Stimulated activated CD4-positive, alpha-beta T cell treated with anti-CD3 and anti-CD28 coated beads, TNF-alpha, amount 100 ng/mL, for 48 hours (primary cell): ENCODE data around the gene FICD.

Source experiments
- DNase-seq, 3 donors: peaks; one replicate each; pipeline ENCODE4 v3.0.0-alpha.2; 2020; ENCODE audit warnings: low read depth in 3 of 3

FICD gene

DNA sequence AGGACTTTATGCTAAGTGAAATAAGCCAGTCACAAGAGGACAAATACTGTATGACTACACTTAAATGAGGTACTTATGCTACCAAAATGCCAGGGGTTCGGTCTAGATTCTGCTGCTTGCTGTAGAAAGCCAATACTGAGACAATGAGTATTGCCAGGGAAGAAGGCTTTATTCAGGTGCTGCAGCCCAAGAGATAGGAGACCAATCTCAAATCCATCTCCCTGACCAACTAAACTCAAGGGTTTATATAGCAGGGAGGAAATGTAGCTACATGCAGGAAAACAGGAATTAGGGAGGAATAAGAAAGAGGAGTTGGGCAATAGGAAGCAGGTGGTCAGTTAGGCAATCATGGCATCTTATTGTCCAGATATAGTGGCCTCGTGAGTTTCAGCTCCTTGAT lies 12.2 kb upstream of the FICD start:
- no peak for DNase-seq

DNA sequence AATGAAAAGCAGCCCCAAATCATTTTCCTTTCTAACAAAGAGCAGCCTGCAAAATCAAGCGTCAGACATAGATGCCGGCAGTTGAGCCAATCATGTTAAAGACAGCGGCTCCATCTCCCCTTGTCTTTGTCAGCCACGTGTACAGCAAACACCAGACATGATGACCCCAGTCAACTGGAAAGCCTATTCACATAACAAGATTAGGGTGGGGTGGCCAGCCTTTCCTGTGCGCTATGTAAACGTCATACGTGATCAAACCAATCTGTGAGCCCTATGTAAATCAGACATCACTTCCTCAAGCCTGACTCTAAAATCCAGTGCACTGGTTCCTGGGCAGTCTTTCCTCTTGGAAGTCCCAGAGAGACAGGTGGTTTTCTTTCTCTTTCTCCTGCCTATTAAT lies 9.9 kb upstream of the FICD start:
- DNase-seq, result no peak

DNA sequence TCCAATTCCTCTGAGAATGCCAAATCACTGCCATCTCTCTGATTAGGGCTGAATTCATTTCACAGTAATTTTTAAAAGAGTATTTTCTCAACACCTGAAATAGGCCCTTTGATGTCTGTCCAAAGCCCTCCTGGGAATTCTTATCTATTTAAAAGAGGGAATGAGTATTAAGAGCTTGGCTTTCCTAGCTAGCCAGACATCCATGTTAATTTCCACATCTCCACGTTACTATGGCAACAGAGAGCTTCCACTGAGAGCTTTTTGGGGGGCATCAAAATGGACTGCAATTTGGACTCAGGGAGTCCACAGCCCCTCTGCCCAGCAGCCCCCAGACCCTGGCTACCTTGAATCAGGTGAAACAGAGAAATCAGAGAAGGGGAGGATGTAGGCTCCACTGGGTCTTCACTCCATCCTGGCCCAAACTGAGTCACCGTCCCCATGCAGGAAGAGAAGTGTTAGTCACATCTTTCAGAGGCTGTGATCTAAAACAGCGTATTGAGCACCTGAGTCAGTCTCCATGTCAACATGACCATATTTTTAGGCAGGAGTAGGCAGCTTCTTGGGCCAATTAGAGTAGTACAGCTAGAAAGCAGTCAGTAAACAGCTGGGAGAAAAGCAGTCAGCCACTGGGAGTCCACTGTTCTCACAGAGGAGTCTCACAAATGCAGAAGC lies 7.0 kb upstream of the FICD start:
- DNase-seq, result peak in 1 of 3 donors; percentile 13

DNA sequence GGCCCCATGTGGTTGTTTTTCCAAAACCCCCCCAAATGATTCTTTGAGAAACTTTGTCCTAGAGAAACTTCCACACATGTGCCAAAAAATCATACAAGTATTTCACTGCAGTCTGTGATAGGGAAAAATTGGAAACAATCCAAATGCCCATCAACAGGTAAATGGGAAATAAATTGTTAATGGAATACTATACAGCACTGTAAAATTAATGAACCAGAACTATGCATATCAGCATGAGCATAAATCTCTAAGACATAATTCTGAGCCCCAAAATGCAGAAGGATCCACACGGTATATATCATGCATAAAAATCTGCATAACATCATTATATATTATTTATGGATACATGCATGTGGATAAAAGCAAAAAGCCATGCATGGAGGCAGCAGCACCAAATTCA lies 5.3 kb upstream of the FICD start:
- no peak for DNase-seq

DNA sequence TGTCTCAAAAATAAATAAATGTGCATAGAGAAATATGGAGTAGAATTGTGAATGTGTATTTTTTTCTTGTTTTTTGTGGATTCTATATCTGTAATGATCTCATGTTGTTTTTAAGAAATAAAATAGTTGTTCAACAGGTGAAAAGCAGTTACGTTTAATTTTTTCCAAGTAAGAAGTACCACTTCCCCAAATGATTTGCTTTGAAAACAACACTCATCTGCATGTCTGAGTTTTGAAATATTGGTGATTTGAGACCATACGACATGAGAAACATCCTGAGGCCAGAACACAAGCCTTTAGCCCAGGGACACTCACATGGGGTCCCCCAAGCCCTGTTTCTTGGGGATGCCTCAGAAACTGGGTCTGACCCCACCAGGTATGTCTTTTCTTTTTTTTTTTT lies 4.2 kb upstream of the FICD start:
- no peak for DNase-seq

DNA sequence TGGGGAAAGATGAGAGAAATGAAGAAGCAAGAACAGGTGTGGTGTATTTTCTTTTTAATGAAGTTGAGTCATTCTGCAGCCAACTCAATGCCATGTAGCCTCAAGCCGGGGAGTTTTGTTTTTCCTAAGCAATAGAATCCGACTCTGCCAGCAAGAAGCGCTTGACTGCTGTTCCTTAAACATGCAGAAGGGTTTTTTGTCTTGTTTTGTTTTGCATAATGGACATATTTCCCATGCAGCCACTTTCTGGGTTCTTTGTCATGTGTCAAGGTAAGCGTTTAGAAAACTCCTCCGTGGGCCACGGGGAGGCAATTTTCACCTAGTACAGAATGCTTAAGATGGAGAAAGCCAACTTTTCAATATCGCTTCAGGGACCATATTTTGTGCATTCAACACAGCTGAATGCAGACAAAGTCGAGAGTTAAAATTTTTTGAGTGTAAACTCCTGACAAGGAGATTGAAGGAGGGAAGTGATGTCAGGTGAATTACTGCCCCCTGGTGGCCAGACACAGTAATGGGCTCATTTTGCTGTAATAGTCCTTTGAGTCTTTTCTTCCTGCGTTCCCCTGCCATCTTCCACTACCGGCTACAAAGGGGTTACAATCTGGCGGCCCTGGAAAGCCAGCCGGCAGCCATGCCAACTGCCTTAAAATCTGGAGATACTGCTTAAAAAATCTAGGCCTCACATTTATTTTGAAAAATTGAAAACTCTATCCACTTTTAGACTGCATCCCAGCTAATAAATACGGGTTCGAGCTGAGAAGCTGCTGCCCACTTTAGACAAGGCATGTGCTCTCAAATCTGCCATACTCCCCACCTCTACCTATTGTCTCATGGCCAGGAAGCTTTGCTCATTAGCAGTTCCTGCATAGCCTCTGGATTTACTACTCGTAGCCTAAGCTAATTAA lies 3.2 kb upstream of the FICD start:
- DNase-seq, result peak; percentile 50 to 66 (median 66)

DNA sequence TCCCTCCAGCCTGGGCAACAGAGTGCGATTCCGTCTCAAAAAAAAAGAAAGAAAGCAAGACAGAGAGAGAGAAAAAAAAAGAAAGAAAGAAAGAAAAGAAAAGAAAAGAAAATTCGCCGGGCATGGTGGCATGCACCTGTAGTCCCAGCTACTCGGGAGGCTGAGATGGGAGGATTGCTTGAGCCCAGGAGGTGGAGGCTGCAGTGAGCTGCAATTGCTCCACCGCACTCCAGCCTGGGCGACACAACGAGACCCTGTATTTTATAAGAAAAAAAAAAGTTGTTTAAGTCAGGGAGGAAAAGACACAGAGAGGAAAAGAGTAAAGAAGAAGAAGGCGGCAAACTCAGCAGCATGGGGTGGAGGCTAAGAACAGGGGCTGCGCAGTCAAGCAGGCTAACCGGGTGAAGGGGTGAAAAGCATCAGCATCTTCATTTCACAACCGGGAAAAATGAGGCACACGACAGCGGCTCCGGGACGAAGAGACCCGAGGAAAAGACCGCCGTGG lies 557 bp upstream of the FICD start:
- DNase-seq, result no peak

DNA sequence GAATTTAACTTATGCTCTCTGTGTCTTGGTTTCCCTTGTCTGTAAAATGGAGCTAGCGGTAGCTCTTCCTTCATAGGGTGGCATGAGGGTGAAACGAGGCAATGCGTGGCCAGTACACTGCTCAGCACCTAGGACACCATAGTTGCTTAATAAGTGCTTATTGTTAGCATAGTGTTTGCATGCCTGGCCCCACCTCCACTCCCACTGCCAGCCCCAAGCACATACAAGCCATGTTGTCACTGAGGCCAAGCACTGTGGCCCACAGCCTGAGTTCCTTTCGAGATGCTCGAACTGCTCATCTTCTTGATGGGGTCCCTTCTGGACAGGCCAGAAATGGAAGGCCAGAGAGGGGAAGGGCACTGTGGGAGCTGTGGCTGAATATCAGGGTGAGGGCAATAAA lies 839 bp downstream of the FICD start:
- no peak for DNase-seq

DNA sequence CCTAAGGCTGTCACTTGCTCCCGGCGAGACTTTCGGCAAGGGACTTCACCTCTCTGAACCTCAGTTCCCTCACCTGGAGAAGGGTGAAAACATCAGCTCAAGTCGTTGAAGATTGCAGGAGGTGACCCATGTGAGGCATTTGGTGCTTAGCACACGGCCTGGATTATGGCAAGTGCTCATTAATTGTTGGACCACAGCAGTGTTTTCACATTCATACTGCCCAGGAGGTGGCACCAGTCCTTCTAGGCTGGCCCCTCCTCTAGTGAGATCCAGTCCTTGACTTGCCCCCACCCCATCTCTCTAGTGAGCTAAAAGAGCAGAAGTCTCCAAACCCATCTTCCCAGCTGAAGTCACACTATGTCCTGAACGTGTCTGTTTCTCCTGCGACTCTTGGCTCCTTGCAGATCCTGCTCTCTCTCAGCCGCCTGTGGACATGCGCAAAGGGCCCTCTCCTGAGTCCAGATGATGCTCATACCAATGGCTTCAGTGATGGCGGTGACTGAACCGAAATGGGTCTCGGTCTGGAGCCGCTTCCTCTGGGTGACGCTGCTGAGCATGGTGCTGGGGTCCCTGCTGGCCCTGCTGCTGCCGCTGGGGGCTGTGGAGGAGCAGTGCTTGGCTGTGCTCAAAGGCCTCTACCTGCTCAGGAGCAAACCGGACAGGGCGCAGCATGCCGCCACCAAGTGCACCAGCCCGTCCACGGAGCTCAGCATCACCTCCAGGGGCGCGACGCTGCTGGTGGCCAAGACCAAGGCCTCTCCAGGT lies 1.6 kb downstream of the FICD start:
- no peak for DNase-seq

DNA sequence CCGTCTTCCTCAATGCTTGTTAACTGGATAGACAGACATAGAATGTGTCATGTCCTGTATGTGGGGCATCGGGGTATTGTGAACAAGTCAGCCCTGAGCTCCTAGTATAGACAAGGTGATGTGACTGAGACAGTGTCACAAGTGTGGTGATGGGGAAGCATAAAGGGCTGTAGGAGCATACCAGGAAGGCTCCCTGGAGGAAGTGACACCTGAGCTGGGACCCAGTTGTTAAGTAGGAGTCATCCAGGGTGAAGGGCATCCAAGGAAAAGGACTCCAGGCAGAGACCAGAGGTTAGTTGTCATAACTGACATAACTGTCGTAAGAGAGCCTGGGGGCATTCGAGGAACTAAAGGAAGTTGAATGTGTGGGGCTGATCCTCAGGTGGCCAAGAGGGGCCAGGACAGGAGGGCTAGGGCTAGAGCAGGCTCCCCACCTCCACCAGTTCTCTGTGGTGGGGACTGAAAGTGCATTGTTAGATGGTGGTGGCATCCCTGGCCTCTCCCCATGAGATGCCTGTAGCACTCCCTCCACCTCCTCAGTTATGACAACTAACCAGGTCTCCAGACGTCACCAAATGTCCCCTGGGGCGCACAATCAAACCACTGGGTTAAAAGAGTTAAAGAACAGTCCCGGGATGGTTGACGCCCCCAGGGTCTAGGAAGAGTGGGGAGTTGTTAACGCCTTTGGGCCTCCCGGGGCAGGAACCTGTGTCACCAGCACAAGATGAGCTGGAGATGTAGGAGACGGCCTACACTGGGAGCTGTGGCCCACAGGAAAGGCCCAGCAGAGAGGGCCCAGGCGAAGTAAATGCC lies 2.4 kb downstream of the FICD start:
- no peak for DNase-seq

DNA sequence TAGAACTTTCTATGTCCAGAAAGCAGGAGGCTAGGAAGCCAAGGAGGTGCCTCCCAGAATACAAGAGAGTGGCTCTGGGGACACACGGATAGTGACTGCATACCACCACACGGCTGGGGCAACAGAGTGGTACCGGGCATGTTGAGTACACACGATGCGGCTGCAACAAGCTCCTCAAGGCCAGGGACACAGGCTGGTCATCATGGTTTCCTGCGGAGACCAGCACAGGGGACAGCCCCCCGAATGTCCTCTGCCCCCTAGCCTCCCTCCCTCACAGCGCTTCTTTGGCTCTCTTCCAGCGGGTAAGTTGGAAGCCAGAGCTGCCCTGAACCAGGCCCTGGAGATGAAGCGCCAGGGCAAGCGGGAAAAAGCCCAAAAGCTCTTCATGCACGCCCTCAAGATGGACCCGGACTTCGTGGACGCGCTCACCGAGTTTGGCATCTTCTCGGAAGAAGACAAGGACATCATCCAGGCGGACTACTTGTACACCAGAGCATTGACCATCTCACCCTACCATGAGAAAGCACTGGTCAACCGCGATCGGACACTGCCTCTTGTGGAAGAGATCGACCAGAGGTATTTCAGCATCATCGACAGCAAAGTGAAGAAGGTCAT lies 3.1 kb downstream of the FICD start:
- DNase-seq, result no peak

DNA sequence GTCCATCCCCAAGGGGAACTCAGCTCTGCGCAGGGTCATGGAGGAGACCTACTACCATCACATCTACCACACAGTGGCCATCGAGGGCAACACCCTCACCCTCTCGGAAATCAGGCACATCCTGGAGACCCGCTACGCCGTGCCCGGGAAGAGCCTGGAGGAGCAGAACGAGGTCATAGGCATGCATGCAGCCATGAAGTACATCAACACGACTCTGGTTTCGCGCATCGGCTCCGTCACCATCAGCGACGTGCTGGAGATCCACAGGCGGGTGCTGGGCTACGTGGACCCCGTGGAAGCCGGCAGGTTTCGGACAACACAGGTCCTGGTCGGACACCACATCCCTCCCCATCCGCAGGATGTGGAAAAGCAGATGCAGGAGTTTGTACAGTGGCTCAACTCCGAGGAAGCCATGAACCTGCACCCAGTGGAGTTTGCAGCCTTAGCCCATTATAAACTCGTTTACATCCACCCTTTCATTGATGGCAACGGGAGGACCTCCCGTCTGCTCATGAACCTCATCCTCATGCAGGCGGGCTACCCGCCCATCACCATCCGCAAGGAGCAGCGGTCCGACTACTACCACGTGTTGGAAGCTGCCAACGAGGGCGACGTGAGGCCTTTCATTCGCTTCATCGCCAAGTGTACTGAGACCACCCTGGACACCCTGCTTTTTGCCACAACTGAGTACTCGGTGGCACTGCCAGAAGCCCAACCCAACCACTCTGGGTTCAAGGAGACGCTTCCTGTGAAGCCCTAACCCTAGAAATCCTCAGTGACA lies 3.8 kb downstream of the FICD start:
- DNase-seq, result no peak

DNA sequence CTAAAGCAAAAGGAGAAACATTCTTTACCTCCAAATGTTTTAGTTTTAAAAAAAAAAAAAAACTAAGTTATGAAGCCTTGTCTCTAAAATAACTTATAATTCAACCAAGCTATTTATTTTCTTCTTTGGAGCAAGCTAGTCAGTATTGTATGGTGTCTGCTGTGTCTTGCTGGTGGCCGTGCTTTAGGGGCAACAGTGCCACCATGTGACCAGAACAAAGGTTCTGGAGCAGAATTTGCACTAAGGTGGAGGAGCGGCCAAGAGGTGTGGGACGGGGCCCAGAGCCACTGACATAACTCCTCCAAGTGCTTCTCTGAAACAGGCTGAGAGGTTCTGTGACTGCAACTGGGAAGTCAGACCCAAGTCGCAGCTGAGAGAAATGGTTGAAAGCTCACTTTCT lies 4.5 kb downstream of the FICD start:
- no peak for DNase-seq

DNA sequence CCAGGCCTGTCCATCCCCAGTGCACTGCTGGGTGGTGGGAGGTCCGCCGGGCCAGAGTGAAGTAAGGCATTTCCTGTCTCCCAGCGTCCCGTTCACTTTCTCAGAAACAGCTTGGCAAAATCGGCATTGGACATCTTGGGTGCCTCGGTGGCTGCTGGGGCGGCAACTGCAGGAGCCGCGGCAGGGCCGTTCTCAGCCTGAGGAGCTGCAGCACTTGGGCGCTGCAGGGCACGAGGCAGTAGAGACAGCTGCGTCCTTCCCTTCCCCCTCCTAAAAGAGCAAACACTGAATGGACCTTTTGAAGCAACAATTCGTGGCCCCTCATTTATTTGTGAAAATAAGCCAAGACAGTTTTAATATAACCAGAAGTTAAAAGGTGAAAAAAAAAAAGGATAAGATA lies 8.3 kb downstream of the FICD start:
- DNase-seq, result no peak

DNA sequence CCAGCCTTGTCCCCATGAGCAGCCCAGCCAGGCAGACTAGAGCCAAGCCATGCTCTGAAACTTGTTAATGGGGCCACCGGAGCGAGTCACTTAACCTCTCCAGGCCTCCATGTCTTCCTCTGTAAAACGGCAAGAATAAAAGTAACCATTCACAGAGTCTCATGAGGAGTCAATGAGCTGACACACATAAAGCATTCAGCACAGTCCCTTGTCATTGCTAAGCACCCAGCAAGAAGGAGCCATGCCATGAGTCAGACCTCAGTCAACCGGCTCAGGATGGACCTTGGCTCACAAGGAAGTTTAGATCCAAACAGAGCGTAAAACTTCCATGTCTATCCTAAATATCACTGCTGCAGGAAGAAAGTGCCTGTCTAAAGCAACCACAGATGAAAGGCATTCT lies 10.6 kb downstream of the FICD start:
- DNase-seq, result no peak

DNA sequence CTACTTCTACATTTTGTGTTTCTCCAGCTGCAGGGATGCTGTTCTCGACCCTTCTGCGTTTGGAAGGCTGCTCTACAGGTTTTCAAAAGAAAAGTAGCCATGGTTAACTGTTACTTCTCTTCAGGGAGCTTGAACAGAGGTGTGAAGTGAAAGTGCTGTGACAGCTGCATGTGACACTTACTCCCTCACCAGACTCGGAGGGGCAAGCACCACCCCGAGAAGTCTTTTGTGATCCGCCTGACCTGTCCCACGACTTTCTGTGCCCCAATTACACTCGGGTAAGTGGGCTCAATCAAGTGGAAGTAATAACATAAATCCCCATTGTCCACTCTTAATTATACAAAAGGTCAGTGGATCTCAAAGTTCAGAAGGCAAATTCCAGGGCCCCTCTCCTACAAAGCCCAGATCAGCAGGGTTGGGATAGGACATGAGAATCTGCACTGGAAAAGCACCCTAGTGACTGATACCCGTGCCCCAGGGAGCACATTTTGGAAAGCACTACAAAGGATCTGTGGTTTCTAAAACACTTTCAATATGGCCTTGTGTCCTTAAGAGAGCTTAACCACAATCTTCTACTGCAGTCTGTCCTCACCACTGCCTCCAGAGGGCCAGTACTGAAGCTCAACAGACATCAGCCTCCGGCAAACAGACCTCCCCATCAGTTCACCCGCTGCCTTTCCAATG lies 11.5 kb downstream of the FICD start:
- DNase-seq, result no peak

DNA sequence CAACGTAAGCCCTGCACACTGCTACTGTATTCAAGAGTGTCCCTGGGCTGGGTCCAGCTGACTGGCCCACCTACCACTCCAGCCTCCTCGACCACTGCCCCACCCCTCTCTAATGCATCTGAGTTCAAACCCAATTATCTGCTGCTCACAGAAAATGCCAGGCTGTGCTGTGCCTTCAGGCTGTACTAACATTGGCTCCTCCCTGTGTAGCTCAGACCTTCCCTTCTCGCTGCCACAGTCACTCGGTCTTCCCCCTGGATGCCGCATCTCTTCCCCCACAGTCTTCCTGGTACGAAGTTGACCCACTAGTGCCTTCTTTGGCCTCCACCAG lies 12.1 kb downstream of the FICD start:
- DNase-seq, result no peak

DNA sequence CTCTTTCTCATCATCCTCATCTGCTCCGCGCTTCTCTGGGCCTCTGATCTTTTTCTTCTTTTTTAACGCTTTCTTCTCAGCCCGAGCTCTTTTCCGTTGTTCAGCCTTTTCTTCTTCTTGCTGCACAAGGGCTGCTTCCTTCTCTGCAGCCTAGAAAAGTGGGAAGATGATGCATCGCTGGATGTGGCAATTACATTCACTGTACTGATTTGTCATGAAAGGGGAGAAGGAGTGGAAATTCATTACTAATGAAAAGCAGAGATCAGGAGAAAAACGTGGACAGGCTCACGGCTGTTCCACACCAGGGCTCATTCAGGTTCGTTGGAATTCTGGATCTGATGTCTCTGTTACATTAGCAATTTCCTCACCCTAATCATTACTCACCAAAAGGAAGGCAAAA lies 15.1 kb downstream of the FICD start:
- no peak for DNase-seq

DNA sequence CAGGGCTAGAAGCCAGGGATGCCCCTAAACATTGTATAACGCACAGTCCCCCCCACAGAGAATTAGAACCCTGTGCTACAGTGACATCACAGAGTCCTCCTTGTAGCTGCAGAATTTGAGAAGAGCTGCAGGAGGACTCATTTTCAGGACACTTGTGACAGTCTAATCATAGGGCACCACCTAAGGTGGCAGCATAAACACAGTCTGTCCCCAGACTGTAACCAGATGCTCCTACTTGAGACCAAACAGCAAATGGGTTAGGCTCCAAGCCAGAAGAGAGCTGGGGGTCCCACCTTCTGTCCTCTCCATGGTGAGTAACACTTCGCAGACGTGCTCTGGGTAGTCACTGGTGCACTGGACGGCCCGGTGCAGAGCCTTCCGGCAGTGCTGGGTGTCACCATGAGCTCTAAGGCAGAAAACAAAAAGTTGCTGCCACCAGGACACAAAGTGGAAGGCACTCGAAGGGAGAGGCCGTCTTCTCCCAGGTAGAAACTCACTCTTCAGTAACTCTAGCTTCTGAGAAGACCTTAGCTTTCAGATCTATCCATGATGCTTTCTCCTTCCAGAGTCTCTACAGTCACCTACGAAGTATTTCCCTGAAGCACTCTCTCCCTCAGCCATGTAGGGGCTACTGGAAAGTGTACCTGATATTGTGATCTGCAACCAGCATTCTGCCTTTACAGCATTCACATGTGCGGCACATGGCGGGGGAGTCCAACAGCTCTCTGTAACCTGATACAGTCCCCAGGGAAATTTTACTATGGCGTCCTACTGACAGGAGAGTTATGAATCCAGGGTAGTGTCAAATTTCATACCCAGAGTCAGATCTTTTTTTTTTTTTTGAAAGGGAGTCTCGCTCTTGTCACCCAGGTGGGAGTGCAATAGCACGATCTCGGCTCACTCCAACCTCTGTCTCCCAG lies 17.1 kb downstream of the FICD start:
- no peak for DNase-seq
